Panc1 (cell line): Measurements from ENCODE around the gene PTPN23. TPM values are rescaled to one million over a fixed set of nuclear protein-coding genes. Genes with fewer than 3 reads are reported as not detected.

Experiments
- ATAC-seq: fragments of 200-7000 bp; cut with Tn5 transposase; 2 replicates; pipeline ENCODE4 v1.9.1; 2020; ENCODE audit warnings: mild to moderate bottlenecking, moderate library complexity
- BruUV-seq: library from RNA; stranded (reverse); fragments of 400-500 nt; replicated peaks from 2 replicates; lab custom pipeline; 2021; lab: Mats Ljungman, UMichigan
- CTCF ChIA-PET: fragments of 300-600 bp; sonication (Branson Sonifier 250); formaldehyde crosslinking; loops from one replicate; lab custom pipeline; 2022; ENCODE audit warnings: antibody characterized with exemption; lab: Charles Lee
- POLR2A ChIA-PET: fragments of 300-600 bp; sonication (Branson Sonifier 250); formaldehyde crosslinking; loops from one replicate; lab custom pipeline; 2022; ENCODE audit warnings: antibody characterized with exemption; lab: Charles Lee
- DNase-seq: peaks from one replicate; pipeline ENCODE4 v3.0.0-alpha.2; 2010; ENCODE audit warnings: low read depth, low spot score
- H3K27ac ChIP-seq: 2 replicates; pipeline ENCODE4 v1.5.1; 2011; ENCODE audit warnings: mild to moderate bottlenecking, low read length, inconsistent platforms
- H3K27me3 ChIP-seq: fragments of 200-500 bp; sonication (Bioruptor generic); 2 replicates; pipeline ENCODE4 v1.6.0; 2014; ENCODE audit warnings: low read length, inconsistent platforms; ENCODE audit not compliant: control insufficient read depth, insufficient read depth
- H3K36me3 ChIP-seq: fragments of 200-500 bp; sonication (Bioruptor generic); 2 replicates; pipeline ENCODE4 v1.5.1; 2014; ENCODE audit warnings: inconsistent platforms, mild to moderate bottlenecking, low read length, moderate library complexity; ENCODE audit not compliant: control insufficient read depth, insufficient read depth
- H3K4me1 ChIP-seq: 2 replicates; pipeline ENCODE4 v1.5.1; 2011; ENCODE audit warnings: inconsistent platforms, mild to moderate bottlenecking, low read length, moderate library complexity; ENCODE audit not compliant: control insufficient read depth, insufficient read depth
- H3K4me3 ChIP-seq, 2 experiments: 2 replicates each; pipeline ENCODE4 v1.5.1; 2011 to 2012; ENCODE audit warnings: low read depth in 2 of 2, low read length in 2 of 2, mild to moderate bottlenecking in 2 of 2, inconsistent platforms in 1 of 2, moderate library complexity in 1 of 2
- H3K9me3 ChIP-seq: fragments of 200-500 bp; sonication (Bioruptor generic); 2 replicates; pipeline ENCODE4 v1.5.1; 2014; ENCODE audit warnings: low read depth, mild to moderate bottlenecking, inconsistent platforms, low read length, moderate library complexity; ENCODE audit not compliant: control insufficient read depth, insufficient read depth
- POLR2AphosphoS5 ChIP-seq: IDR thresholded peaks from 2 replicates; pipeline ENCODE4 v1.6.1; 2012; ENCODE audit warnings: mild to moderate bottlenecking, low read depth, low read length, moderate library complexity
- SIN3A ChIP-seq: IDR thresholded peaks from 2 replicates; pipeline ENCODE4 v1.6.1; 2012; ENCODE audit warnings: low read depth, mild to moderate bottlenecking, low read length, moderate library complexity, borderline replicate concordance; ENCODE audit not compliant: insufficient read depth
- TCF7L2 ChIP-seq: IDR thresholded peaks from 2 replicates; pipeline ENCODE4 v1.6.1; 2011; ENCODE audit warnings: mild to moderate bottlenecking, low read depth, low read length, inconsistent platforms
- in situ Hi-C: cut with HindIII; loops from 2 replicates; pipeline ENCODE4 v1.10.0; 2016; ENCODE audit warnings: low sequenced_read_pairs, low pct_unique_long_range_greater_than_20kb
- intact Hi-C: fragments of 100-400 bp; cut with micrococcal nuclease; formaldehyde crosslinking; loops from one replicate; pipeline ENCODE4 v1.10.0; 2022; ENCODE audit not compliant: unreplicated experiment
- total RNA-seq: library from RNA; stranded (reverse); gene quantifications from one replicate; pipeline ENCODE4 v1.2.1, GENCODE V29; 2021; ENCODE audit not compliant: unreplicated experiment
- TF ChIP-seq, protein P1 (sequence below), 2 experiments: IDR thresholded peaks; 2 replicates each; pipeline ENCODE4 v1.6.1; 2011 to 2012; ENCODE audit warnings: low read depth in 2 of 2, control low read depth in 1 of 2, low read length in 1 of 2, mild to moderate bottlenecking in 1 of 2, moderate library complexity in 1 of 2; ENCODE audit not compliant: insufficient read depth in 1 of 2
- TF ChIP-seq, protein P2 (sequence below): fragments of 450-650 bp; IDR thresholded peaks from 2 replicates; pipeline ENCODE4 v1.5.1; 2017; ENCODE audit warnings: mild to moderate bottlenecking

Gene PTPN23
- total RNA-seq, 1 experiment from 2014 or later, result 35.7 TPM

DNA sequence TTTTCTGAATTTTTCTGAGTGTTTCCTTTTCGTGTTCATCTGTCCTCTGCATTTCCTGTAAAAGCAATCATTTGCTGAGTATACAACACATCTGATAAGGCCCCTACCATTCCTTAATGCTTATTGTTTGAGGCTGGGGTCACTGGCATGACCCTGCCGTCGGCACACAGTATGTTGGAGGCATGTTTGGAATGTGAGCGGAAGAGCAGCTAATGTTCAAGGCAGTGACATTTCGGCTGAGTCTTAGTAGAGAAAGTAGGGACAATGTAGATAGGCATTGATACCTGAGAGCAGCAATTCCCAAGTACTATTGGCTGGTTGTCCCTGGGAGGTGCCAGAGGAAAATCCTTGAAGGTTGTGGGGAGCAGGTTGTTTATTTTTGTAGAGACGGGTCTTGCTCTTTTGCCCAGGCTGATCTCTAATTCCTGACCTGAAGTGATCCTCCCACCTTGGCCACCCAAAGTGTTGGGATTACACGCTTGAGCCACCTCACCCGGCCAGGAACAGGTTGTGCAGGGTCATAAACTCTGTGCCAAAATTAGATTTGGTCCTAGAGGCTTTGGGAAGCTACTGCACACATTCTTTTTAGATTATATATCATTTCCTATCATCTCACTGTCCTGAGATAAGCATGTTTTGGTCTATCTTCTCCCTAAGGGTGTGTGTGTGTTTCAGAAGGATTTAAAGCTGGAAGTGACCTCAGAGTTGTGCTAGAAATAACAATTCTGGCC, 13.5 kb downstream of the PTPN23 start:
- TF ChIP-seq SIN3A, result no peak
- TF ChIP-seq TCF7L2, result no peak
- ATAC-seq (no peak), DNase-seq (no peak)
- Histone ChIP-seq H3K27ac (no peak overlapping the region), H3K9me3 (no peaks in the 10 kb centered on the region), H3K27me3 (no peaks in the 10 kb centered on the region), H3K4me3 (no peak overlapping the region), H3K4me1 (peaks cover 5% of the 10 kb centered on the region; the same call in 1 of the 2 replicates), H3K36me3 (no peaks in the 10 kb centered on the region)
- BruUV-seq, result no TSS peak
- in situ Hi-C loops, result no loop called here
- CTCF ChIA-PET, result no interaction called here
- POLR2A ChIA-PET, result no interaction called here
- intact Hi-C loops, result no loop called here

DNA sequence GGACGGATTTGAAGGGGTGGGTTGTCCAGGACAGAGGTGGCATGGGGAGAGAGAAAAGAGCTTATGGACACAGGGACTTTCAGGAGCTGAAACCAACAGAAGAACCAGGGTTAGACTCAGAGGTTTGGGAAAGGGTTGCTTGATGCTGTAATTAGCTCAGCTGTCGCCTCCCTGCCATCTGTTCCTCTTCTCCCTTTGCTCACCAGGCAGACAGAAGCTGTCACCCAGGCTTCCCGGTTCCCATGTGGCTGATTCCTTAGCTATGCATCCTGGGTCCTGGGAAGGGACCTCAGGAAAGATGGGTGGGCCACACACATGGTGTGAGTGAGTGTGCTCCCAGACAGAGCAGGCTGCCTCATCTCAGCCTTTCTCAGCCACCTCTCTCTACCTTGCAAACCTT, 14.1 kb downstream of the PTPN23 start:
- Histone ChIP-seq H3K4me3 (no peak overlapping the region), H3K36me3 (no peaks in the 10 kb centered on the region), H3K9me3 (no peaks in the 10 kb centered on the region), H3K4me1 (peaks cover 5% of the 10 kb centered on the region; the same call in 1 of the 2 replicates), H3K27ac (no peak overlapping the region), H3K27me3 (no peaks in the 10 kb centered on the region)
- in situ Hi-C loops, result no loop called here
- DNase-seq (no peak), ATAC-seq (no peak)
- ChIA-PET CTCF (no interaction called here), POLR2A (no interaction called here)
- intact Hi-C loops, result no loop called here
- no TSS peak for BruUV-seq
- TF ChIP-seq POLR2AphosphoS5 (no peak), TCF7L2 (no peak), SIN3A (no peak)
- TF ChIP-seq, protein P1, sequence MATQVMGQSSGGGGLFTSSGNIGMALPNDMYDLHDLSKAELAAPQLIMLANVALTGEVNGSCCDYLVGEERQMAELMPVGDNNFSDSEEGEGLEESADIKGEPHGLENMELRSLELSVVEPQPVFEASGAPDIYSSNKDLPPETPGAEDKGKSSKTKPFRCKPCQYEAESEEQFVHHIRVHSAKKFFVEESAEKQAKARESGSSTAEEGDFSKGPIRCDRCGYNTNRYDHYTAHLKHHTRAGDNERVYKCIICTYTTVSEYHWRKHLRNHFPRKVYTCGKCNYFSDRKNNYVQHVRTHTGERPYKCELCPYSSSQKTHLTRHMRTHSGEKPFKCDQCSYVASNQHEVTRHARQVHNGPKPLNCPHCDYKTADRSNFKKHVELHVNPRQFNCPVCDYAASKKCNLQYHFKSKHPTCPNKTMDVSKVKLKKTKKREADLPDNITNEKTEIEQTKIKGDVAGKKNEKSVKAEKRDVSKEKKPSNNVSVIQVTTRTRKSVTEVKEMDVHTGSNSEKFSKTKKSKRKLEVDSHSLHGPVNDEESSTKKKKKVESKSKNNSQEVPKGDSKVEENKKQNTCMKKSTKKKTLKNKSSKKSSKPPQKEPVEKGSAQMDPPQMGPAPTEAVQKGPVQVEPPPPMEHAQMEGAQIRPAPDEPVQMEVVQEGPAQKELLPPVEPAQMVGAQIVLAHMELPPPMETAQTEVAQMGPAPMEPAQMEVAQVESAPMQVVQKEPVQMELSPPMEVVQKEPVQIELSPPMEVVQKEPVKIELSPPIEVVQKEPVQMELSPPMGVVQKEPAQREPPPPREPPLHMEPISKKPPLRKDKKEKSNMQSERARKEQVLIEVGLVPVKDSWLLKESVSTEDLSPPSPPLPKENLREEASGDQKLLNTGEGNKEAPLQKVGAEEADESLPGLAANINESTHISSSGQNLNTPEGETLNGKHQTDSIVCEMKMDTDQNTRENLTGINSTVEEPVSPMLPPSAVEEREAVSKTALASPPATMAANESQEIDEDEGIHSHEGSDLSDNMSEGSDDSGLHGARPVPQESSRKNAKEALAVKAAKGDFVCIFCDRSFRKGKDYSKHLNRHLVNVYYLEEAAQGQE (IDR thresholded peaks at IDR 0.05; ENCODE audit: insufficient read depth in 1 of 2, low read depth in 2 of 2, low read length in 1 of 2), result no peak
- TF ChIP-seq, protein P2, sequence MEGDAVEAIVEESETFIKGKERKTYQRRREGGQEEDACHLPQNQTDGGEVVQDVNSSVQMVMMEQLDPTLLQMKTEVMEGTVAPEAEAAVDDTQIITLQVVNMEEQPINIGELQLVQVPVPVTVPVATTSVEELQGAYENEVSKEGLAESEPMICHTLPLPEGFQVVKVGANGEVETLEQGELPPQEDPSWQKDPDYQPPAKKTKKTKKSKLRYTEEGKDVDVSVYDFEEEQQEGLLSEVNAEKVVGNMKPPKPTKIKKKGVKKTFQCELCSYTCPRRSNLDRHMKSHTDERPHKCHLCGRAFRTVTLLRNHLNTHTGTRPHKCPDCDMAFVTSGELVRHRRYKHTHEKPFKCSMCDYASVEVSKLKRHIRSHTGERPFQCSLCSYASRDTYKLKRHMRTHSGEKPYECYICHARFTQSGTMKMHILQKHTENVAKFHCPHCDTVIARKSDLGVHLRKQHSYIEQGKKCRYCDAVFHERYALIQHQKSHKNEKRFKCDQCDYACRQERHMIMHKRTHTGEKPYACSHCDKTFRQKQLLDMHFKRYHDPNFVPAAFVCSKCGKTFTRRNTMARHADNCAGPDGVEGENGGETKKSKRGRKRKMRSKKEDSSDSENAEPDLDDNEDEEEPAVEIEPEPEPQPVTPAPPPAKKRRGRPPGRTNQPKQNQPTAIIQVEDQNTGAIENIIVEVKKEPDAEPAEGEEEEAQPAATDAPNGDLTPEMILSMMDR, result no peak

DNA sequence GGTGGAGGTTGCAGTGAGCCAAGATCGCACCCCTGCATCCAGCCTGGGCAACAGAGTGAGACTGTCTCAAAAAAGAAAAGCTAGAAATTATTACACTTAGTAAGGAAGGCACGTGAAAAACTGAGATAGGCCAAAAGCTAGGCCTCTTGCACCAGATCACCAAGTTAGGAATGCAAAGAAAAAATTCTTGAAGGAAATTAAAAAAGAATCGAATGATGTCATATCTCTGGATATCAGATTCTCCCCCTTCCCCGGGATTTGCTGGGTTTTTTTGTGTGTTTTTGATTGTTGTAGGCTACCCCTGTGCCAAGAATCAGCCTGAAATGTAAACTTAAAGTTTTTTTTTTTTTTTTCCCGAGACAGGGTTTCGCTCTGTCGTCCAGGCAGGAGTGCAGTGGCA, 17.4 kb downstream of the PTPN23 start:
- POLR2A ChIA-PET, result no interaction called here
- DNase-seq (no peak), ATAC-seq (no peak)
- H3K4me1 ChIP-seq, result peaks cover 5% of the 10 kb centered on the region; the same call in 1 of the 2 replicates
- in situ Hi-C loops (no loop called here), intact Hi-C loops (no loop called here)
- no peak overlapping the region for H3K27ac ChIP-seq
- TF ChIP-seq, protein P2, result no peak
- TF ChIP-seq POLR2AphosphoS5, result no peak
- TF ChIP-seq SIN3A, result no peak
- TF ChIP-seq TCF7L2, result no peak
- TF ChIP-seq, protein P1 (IDR thresholded peaks at IDR 0.05; ENCODE audit: insufficient read depth in 1 of 2, low read depth in 2 of 2, low read length in 1 of 2), result no peak
- H3K4me3 ChIP-seq, result no peak overlapping the region
- H3K9me3 ChIP-seq, result no peaks in the 10 kb centered on the region
- no peaks in the 10 kb centered on the region for H3K36me3 ChIP-seq
- TSS peak; percentile 42 for BruUV-seq
- H3K27me3 ChIP-seq, result no peaks in the 10 kb centered on the region
- CTCF ChIA-PET, result no interaction called here
